ENCODE data around the gene NDUFV1.

DNA sequence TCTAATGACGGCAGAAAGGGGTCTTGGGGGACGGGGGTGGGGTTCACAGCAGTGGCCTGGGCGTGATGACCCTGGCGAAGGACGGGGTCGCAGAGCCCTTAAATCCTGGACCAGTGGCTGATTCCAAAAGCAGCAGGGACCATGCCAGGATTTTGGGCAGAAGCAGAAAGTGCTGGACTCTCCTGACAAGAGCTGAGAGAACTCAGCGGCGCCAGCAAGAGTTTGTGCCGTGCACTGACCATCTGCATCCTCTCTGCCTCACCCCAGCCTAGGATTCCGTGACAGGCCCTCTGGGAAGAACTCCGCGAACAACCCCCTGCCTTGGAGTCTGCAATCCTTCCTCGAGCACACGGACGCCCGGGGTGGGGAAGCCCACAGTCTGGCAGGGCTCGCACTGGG is 644 bp upstream of the NDUFV1 start:
- TF ChIP-seq, protein P1, sequence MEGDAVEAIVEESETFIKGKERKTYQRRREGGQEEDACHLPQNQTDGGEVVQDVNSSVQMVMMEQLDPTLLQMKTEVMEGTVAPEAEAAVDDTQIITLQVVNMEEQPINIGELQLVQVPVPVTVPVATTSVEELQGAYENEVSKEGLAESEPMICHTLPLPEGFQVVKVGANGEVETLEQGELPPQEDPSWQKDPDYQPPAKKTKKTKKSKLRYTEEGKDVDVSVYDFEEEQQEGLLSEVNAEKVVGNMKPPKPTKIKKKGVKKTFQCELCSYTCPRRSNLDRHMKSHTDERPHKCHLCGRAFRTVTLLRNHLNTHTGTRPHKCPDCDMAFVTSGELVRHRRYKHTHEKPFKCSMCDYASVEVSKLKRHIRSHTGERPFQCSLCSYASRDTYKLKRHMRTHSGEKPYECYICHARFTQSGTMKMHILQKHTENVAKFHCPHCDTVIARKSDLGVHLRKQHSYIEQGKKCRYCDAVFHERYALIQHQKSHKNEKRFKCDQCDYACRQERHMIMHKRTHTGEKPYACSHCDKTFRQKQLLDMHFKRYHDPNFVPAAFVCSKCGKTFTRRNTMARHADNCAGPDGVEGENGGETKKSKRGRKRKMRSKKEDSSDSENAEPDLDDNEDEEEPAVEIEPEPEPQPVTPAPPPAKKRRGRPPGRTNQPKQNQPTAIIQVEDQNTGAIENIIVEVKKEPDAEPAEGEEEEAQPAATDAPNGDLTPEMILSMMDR (IDR thresholded peaks at IDR 0.05; ENCODE audit: low read depth, low read length, missing input control) = no peak
- TF ChIP-seq, protein P2, sequence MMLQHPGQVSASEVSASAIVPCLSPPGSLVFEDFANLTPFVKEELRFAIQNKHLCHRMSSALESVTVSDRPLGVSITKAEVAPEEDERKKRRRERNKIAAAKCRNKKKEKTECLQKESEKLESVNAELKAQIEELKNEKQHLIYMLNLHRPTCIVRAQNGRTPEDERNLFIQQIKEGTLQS (IDR thresholded peaks at IDR 0.05) = no peak
- no peak for TF ChIP-seq YY1 (IDR thresholded peaks at IDR 0.05)
- no peak for TF ChIP-seq TAF1 (conservative IDR thresholded peaks at IDR 0.05)
- TF ChIP-seq, protein P3, sequence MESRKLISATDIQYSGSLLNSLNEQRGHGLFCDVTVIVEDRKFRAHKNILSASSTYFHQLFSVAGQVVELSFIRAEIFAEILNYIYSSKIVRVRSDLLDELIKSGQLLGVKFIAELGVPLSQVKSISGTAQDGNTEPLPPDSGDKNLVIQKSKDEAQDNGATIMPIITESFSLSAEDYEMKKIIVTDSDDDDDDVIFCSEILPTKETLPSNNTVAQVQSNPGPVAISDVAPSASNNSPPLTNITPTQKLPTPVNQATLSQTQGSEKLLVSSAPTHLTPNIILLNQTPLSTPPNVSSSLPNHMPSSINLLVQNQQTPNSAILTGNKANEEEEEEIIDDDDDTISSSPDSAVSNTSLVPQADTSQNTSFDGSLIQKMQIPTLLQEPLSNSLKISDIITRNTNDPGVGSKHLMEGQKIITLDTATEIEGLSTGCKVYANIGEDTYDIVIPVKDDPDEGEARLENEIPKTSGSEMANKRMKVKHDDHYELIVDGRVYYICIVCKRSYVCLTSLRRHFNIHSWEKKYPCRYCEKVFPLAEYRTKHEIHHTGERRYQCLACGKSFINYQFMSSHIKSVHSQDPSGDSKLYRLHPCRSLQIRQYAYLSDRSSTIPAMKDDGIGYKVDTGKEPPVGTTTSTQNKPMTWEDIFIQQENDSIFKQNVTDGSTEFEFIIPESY (IDR thresholded peaks at IDR 0.05) = no peak
- no peak for TF ChIP-seq GABPA (IDR thresholded peaks at IDR 0.05 in 1 of 2, conservative IDR thresholded peaks at IDR 0.05 in 1 of 2)

Measured in liver (tissue), 3 donors.